Keratinocyte (primary cell): Measurements from ENCODE around the gene MGP.

Experiments
- EZH2 ChIP-seq: IDR thresholded peaks from one replicate; pipeline ENCODE4 v1.6.1; 2012; ENCODE audit warnings: inconsistent platforms, mild to moderate bottlenecking, low read length, moderate library complexity
- TF ChIP-seq, protein P1 (sequence below), 3 experiments: IDR thresholded peaks in 1 of 3; conservative IDR thresholded peaks in 1 of 3; optimal IDR thresholded peaks in 1 of 3; 2 replicates in 2 of 3; 3 replicates in 1 of 3; pipeline versions ENCODE3 to v1.5.1; 2011; ENCODE audit warnings: low read length in 3 of 3, mild to moderate bottlenecking in 3 of 3, moderate library complexity in 2 of 3, control low read depth in 1 of 3, inconsistent platforms in 1 of 3; ENCODE audit not compliant: insufficient read depth in 2 of 3; ENCODE audit errors: extremely low read depth in 1 of 3

DNA sequence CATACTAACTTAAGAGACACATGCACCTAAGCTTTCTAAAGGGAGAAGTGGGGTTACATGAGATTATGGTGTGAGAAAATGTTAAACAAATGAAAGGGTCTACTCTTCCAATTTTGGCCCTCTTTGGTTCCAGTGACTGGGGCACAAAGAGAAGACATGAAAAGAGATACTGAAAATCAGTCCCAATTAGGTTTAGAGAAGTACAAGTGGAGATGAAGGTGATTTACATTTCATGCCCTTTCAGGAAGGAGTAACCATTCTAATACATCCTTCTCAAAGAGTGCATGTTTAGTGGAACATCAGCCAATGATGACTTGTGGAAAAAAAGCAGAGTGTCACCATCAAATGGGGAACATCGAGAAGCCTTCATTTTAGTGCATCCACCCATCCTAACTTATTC is 14.4 kb downstream of the MGP start:
- TF ChIP-seq, protein P1, sequence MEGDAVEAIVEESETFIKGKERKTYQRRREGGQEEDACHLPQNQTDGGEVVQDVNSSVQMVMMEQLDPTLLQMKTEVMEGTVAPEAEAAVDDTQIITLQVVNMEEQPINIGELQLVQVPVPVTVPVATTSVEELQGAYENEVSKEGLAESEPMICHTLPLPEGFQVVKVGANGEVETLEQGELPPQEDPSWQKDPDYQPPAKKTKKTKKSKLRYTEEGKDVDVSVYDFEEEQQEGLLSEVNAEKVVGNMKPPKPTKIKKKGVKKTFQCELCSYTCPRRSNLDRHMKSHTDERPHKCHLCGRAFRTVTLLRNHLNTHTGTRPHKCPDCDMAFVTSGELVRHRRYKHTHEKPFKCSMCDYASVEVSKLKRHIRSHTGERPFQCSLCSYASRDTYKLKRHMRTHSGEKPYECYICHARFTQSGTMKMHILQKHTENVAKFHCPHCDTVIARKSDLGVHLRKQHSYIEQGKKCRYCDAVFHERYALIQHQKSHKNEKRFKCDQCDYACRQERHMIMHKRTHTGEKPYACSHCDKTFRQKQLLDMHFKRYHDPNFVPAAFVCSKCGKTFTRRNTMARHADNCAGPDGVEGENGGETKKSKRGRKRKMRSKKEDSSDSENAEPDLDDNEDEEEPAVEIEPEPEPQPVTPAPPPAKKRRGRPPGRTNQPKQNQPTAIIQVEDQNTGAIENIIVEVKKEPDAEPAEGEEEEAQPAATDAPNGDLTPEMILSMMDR (optimal IDR thresholded peaks at IDR 0.05 in 1 of 3, IDR thresholded peaks at IDR 0.05 in 1 of 3, conservative IDR thresholded peaks at IDR 0.05 in 1 of 3; ENCODE audit: extremely low read depth in 1 of 3, insufficient read depth in 2 of 3, low read length in 3 of 3) = no peak
- TF ChIP-seq EZH2 = no peak
